ENCODE measurements around the gene ZYX.

- TF ChIP-seq CTCF (conservative IDR thresholded peaks at IDR 0.05 in 1 of 2, IDR thresholded peaks at IDR 0.05 in 1 of 2; ENCODE audit: low read depth in 1 of 2, low read length in 2 of 2) (no peak), EZH2 (IDR thresholded peaks at IDR 0.05; ENCODE audit: low read length, missing control alignments) (no peak)
Measured at GRCh38 chr7:143355450-143356385, 25.4 kb upstream of the ZYX start.
